Endothelial cell (in vitro differentiated cells): ENCODE results near the gene GALNT11. TPM values are rescaled to one million over a fixed set of nuclear protein-coding genes. Genes with fewer than 3 reads are reported as not detected.

Experiments
- DNase-seq: peaks from one replicate; pipeline ENCODE4 v3.0.0; 2021; ENCODE audit warnings: low spot score
- H3K27ac Mint-ChIP-seq: one replicate; pipeline ENCODE4 v1.8.0; 2021; ENCODE audit warnings: mixed read lengths, inconsistent platforms; ENCODE audit not compliant: unreplicated experiment
- H3K27me3 Mint-ChIP-seq: one replicate; pipeline ENCODE4 v1.8.0; 2021; ENCODE audit warnings: mild to moderate bottlenecking, moderate library complexity, mixed read lengths, inconsistent platforms; ENCODE audit not compliant: unreplicated experiment
- H3K36me3 Mint-ChIP-seq: one replicate; pipeline ENCODE4 v1.8.0; 2021; ENCODE audit warnings: mild to moderate bottlenecking, low read depth, mixed read lengths, inconsistent platforms; ENCODE audit not compliant: unreplicated experiment
- H3K4me1 Mint-ChIP-seq: one replicate; pipeline ENCODE4 v1.8.0; 2021; ENCODE audit warnings: mild to moderate bottlenecking, mixed read lengths, inconsistent platforms; ENCODE audit not compliant: unreplicated experiment
- H3K4me3 Mint-ChIP-seq: one replicate; pipeline ENCODE4 v1.8.0; 2021; ENCODE audit warnings: mild to moderate bottlenecking, mixed read lengths, inconsistent platforms; ENCODE audit not compliant: unreplicated experiment
- H3K9me3 Mint-ChIP-seq: one replicate; pipeline ENCODE4 v1.8.0; 2021; ENCODE audit warnings: mixed read lengths, inconsistent platforms; ENCODE audit not compliant: unreplicated experiment
- CTCF ChIP-seq: fragments of 200-600 bp; sonication (generic); IDR thresholded peaks from one replicate; pipeline ENCODE4 v1.5.0; 2021; ENCODE audit warnings: antibody characterized with exemption; ENCODE audit not compliant: unreplicated experiment
- total RNA-seq: library from RNA; stranded (reverse); fragmentation: NEBNext Ultra II Directional; extraction: Animal tissue kit (Norgen Biotek cat#: 25700); gene quantifications from one replicate; pipeline ENCODE4 v1.2.1, GENCODE V29; 2021; ENCODE audit not compliant: unreplicated experiment

Gene GALNT11
- total RNA-seq, 1 donor from 2014 or later: 21.2 TPM

GRCh38 chr7:151987748-151988529 is 37.5 kb upstream of the GALNT11 start:
- no peaks in the 10 kb centered on the region for H3K4me1 Mint-ChIP-seq
- TF ChIP-seq CTCF: no peak
- no peak overlapping the region for H3K27ac Mint-ChIP-seq
- H3K27me3 Mint-ChIP-seq: peaks cover 6% of the 10 kb centered on the region
- DNase-seq: no peak
- H3K36me3 Mint-ChIP-seq: no peaks in the 10 kb centered on the region
- H3K9me3 Mint-ChIP-seq: no peaks in the 10 kb centered on the region
- no peak overlapping the region for H3K4me3 Mint-ChIP-seq

GRCh38 chr7:151992375-151992774 is 33.1 kb upstream of the GALNT11 start:
- no peak overlapping the region for H3K27ac Mint-ChIP-seq
- H3K36me3 Mint-ChIP-seq: no peaks in the 10 kb centered on the region
- H3K4me3 Mint-ChIP-seq: no peak overlapping the region
- no peaks in the 10 kb centered on the region for H3K4me1 Mint-ChIP-seq
- no peak for TF ChIP-seq CTCF
- H3K27me3 Mint-ChIP-seq: peaks cover 1% of the 10 kb centered on the region
- no peaks in the 10 kb centered on the region for H3K9me3 Mint-ChIP-seq
- peak; percentile 44 for DNase-seq

GRCh38 chr7:151993977-151994676 is 31.3 kb upstream of the GALNT11 start:
- Mint-ChIP-seq H3K36me3 (no peaks in the 10 kb centered on the region), H3K27ac (no peak overlapping the region), H3K9me3 (no peaks in the 10 kb centered on the region), H3K4me1 (no peaks in the 10 kb centered on the region), H3K4me3 (no peak overlapping the region), H3K27me3 (no peaks in the 10 kb centered on the region)
- DNase-seq: peak; percentile 14
- no peak for TF ChIP-seq CTCF

- Mint-ChIP-seq H3K4me3 (no peak overlapping the region), H3K4me1 (no peaks in the 10 kb centered on the region), H3K27ac (no peak overlapping the region)
These were observed 25.9 kb upstream of the GALNT11 start for GRCh38 chr7:151999424-152000090.

More at GRCh38 chr7:151999424-152000090, 25.9 kb upstream of the GALNT11 start:
- Mint-ChIP-seq H3K9me3 (no peaks in the 10 kb centered on the region), H3K27me3 (no peaks in the 10 kb centered on the region), H3K36me3 (no peaks in the 10 kb centered on the region)
- DNase-seq: no peak
- no peak for TF ChIP-seq CTCF
